GM12878 (cell line): Measurements from ENCODE around the gene LYL1. TPM values are rescaled to one million over a fixed set of nuclear protein-coding genes. Genes with fewer than 3 reads are reported as not detected.

ENCODE experiments used
- CBX3 ChIP-seq: fragments of 200-600 bp; sonication (generic); IDR thresholded peaks from 2 replicates; pipeline ENCODE4 v1.6.1; 2016; ENCODE audit warnings: low read depth, borderline replicate concordance
- CREM ChIP-seq: IDR thresholded peaks from 2 replicates; pipeline ENCODE4 v1.6.1; 2014; ENCODE audit warnings: antibody characterized with exemption, low read depth
- EED ChIP-seq: sonication (generic); IDR thresholded peaks from 2 replicates; pipeline ENCODE4 v1.6.1; 2016; ENCODE audit warnings: antibody characterized with exemption, low read depth
- ESRRA ChIP-seq: IDR thresholded peaks from 2 replicates; pipeline ENCODE4 v1.6.1; 2012; ENCODE audit warnings: mild to moderate bottlenecking, low read length, improper control_type of control experiment
- FOS ChIP-seq: IDR thresholded peaks from 3 replicates; pipeline ENCODE4 v1.6.1; 2011; ENCODE audit warnings: borderline replicate concordance; ENCODE audit not compliant: insufficient read length; ENCODE audit errors: extremely low read depth
- GATAD2B ChIP-seq: fragments of 450-650 bp; conservative IDR thresholded peaks from 2 replicates; pipeline ENCODE4 v1.6.1; 2017; ENCODE audit warnings: low read depth, mild to moderate bottlenecking, moderate library complexity
- HDAC6 ChIP-seq: fragments of 200-600 bp; sonication (generic); IDR thresholded peaks from one replicate; pipeline ENCODE4 v1.8.0; 2017; ENCODE audit warnings: antibody characterized with exemption; ENCODE audit not compliant: unreplicated experiment
- KLF5 ChIP-seq: fragments of 450-650 bp; IDR thresholded peaks from 2 replicates; pipeline ENCODE4 v1.6.1; 2014; ENCODE audit warnings: mild to moderate bottlenecking; ENCODE audit not compliant: partially characterized antibody
- NFYB ChIP-seq: IDR thresholded peaks from 2 replicates; pipeline ENCODE4 v1.6.1; 2011; ENCODE audit warnings: low read depth, mild to moderate bottlenecking, low read length, improper control_type of control experiment, moderate library complexity; ENCODE audit not compliant: insufficient read depth
- PAX5 ChIP-seq: IDR thresholded peaks from 2 replicates; pipeline ENCODE4 v1.6.1; 2011; ENCODE audit warnings: low read depth, low read length, borderline replicate concordance
- PML ChIP-seq: IDR thresholded peaks from 2 replicates; pipeline ENCODE4 v1.6.1; 2012; ENCODE audit warnings: low read length, inconsistent platforms
- POU2F2 ChIP-seq: IDR thresholded peaks from 3 replicates; pipeline ENCODE4 v1.6.1; 2011; ENCODE audit warnings: low read depth, mild to moderate bottlenecking, low read length, borderline replicate concordance
- RBBP5 ChIP-seq: fragments of 200-600 bp; sonication (generic); conservative IDR thresholded peaks from 2 replicates; pipeline ENCODE4 v1.6.1; 2016
- SMAD5 ChIP-seq: IDR thresholded peaks from 2 replicates; pipeline ENCODE4 v1.6.1; 2016; ENCODE audit warnings: antibody characterized with exemption, low read depth
- SRF ChIP-seq, 2 experiments: IDR thresholded peaks; 2 replicates each; pipeline ENCODE4 v1.6.1; 2011; ENCODE audit warnings: low read depth in 2 of 2, low read length in 2 of 2, mild to moderate bottlenecking in 1 of 2, moderate library complexity in 1 of 2
- SUZ12 ChIP-seq: fragments of 200-600 bp; sonication (generic); IDR thresholded peaks from one replicate; pipeline ENCODE4 v1.6.1; 2018; ENCODE audit warnings: antibody characterized with exemption, mild to moderate bottlenecking; ENCODE audit not compliant: unreplicated experiment
- TARDBP ChIP-seq: IDR thresholded peaks from 2 replicates; pipeline ENCODE4 v1.6.1; 2016; ENCODE audit warnings: borderline replicate concordance
- ZNF384 ChIP-seq: IDR thresholded peaks from 2 replicates; pipeline ENCODE4 v1.6.1; 2012; ENCODE audit warnings: low read depth, mild to moderate bottlenecking, low read length, improper control_type of control experiment, borderline replicate concordance
- polyA plus RNA-seq, 11 experiments: library from polyadenylated mRNA; depleted of rRNA in 4 of 11; unstranded in 6 of 11; stranded (reverse) in 5 of 11; fragments of >200 nt; fragmentation: Nextera tagmentation in 4 of 11; fragmentation: Illumina TruSeq in 1 of 11; extraction: Ambion mirVana in 4 of 11; extraction: Trizol in 1 of 11; gene quantifications; 1 replicate in 1 of 11; 2 replicates in 10 of 11; pipeline versions ENCODE4 v1.2.1 to v1.2.3, GENCODE V29; 2011 to 2016; ENCODE audit warnings: inconsistent platforms in 2 of 11, missing spikeins in 2 of 11, low read depth in 1 of 11
- total RNA-seq, 4 experiments: library from RNA; depleted of rRNA in 3 of 4; stranded (reverse); fragments of >200 nt in 3 of 4; fragmentation: Illumina TruSeq in 1 of 4; extraction: Trizol in 1 of 4; gene quantifications; 2 replicates each; pipeline versions ENCODE4 v1.2.1 to v1.2.3, GENCODE V29; 2013 to 2021
- TF ChIP-seq, protein P1 (sequence below): fragments of 450-650 bp; conservative IDR thresholded peaks from 2 replicates; pipeline ENCODE4 v1.6.1; 2017; ENCODE audit warnings: mild to moderate bottlenecking, moderate library complexity
- TF ChIP-seq, protein P2 (sequence below): fragments of 450-650 bp; IDR thresholded peaks from 2 replicates; pipeline ENCODE4 v1.6.1; 2017; ENCODE audit warnings: mild to moderate bottlenecking, moderate library complexity
- TF ChIP-seq, protein P3 (sequence below): IDR thresholded peaks from 2 replicates; pipeline ENCODE4 v1.6.1; 2011; ENCODE audit warnings: mild to moderate bottlenecking, low read depth, low read length, moderate library complexity; ENCODE audit not compliant: insufficient replicate concordance

Gene LYL1
- total and polyA plus RNA-seq, 10 of the 15 experiments (the other 5 are each of a cell fraction or from before 2014, with no cell fraction given): 0.10 to 34.8 (median 4.4) TPM

- TF ChIP-seq, protein P1, sequence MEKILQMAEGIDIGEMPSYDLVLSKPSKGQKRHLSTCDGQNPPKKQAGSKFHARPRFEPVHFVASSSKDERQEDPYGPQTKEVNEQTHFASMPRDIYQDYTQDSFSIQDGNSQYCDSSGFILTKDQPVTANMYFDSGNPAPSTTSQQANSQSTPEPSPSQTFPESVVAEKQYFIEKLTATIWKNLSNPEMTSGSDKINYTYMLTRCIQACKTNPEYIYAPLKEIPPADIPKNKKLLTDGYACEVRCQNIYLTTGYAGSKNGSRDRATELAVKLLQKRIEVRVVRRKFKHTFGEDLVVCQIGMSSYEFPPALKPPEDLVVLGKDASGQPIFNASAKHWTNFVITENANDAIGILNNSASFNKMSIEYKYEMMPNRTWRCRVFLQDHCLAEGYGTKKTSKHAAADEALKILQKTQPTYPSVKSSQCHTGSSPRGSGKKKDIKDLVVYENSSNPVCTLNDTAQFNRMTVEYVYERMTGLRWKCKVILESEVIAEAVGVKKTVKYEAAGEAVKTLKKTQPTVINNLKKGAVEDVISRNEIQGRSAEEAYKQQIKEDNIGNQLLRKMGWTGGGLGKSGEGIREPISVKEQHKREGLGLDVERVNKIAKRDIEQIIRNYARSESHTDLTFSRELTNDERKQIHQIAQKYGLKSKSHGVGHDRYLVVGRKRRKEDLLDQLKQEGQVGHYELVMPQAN: peak; percentile 69
- TF ChIP-seq CBX3: no peak
- TF ChIP-seq SRF (IDR thresholded peaks at IDR 0.05; ENCODE audit: low read depth in 2 of 2, low read length in 2 of 2): no peak
- TF ChIP-seq HDAC6: no peak
- no peak for TF ChIP-seq ESRRA
- TF ChIP-seq POU2F2: no peak
- TF ChIP-seq PAX5: peak; percentile 38; the same call in 1 of the 2 replicates
- TF ChIP-seq, protein P2, sequence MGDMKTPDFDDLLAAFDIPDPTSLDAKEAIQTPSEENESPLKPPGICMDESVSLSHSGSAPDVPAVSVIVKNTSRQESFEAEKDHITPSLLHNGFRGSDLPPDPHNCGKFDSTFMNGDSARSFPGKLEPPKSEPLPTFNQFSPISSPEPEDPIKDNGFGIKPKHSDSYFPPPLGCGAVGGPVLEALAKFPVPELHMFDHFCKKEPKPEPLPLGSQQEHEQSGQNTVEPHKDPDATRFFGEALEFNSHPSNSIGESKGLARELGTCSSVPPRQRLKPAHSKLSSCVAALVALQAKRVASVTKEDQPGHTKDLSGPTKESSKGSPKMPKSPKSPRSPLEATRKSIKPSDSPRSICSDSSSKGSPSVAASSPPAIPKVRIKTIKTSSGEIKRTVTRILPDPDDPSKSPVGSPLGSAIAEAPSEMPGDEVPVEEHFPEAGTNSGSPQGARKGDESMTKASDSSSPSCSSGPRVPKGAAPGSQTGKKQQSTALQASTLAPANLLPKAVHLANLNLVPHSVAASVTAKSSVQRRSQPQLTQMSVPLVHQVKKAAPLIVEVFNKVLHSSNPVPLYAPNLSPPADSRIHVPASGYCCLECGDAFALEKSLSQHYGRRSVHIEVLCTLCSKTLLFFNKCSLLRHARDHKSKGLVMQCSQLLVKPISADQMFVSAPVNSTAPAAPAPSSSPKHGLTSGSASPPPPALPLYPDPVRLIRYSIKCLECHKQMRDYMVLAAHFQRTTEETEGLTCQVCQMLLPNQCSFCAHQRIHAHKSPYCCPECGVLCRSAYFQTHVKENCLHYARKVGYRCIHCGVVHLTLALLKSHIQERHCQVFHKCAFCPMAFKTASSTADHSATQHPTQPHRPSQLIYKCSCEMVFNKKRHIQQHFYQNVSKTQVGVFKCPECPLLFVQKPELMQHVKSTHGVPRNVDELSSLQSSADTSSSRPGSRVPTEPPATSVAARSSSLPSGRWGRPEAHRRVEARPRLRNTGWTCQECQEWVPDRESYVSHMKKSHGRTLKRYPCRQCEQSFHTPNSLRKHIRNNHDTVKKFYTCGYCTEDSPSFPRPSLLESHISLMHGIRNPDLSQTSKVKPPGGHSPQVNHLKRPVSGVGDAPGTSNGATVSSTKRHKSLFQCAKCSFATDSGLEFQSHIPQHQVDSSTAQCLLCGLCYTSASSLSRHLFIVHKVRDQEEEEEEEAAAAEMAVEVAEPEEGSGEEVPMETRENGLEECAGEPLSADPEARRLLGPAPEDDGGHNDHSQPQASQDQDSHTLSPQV: no peak
- TF ChIP-seq FOS: no peak
- no peak for TF ChIP-seq SUZ12
- TF ChIP-seq CREM: 0 out of 2 replicates have a peak, but pooled peaks have one; percentile 24
- TF ChIP-seq RBBP5: no peak
- TF ChIP-seq, protein P3, sequence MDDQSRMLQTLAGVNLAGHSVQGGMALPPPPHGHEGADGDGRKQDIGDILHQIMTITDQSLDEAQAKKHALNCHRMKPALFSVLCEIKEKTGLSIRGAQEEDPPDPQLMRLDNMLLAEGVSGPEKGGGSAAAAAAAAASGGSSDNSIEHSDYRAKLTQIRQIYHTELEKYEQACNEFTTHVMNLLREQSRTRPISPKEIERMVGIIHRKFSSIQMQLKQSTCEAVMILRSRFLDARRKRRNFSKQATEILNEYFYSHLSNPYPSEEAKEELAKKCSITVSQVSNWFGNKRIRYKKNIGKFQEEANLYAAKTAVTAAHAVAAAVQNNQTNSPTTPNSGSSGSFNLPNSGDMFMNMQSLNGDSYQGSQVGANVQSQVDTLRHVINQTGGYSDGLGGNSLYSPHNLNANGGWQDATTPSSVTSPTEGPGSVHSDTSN: no peak
- no peak for TF ChIP-seq NFYB
- no peak for TF ChIP-seq SMAD5
- no peak for TF ChIP-seq KLF5
- TF ChIP-seq ZNF384: no peak
- TF ChIP-seq TARDBP: no peak
- peak; percentile 73 for TF ChIP-seq EED
- peak; percentile 80 for TF ChIP-seq GATAD2B
- no peak for TF ChIP-seq PML
Measured at GRCh38 chr19:13102666-13103580, at the start of gene LYL1 (continued).
